Caco-2 (cell line): Measurements from ENCODE around the gene ENPP4. TPM values are rescaled to one million over a fixed set of nuclear protein-coding genes. Genes with fewer than 3 reads are reported as not detected.

ENCODE experiments used
- BruUV-seq: library from RNA; stranded (reverse); fragments of 400-500 nt; replicated peaks from 2 replicates; lab custom pipeline; 2021; lab: Mats Ljungman, UMichigan
- CTCF ChIA-PET: fragments of 300-600 bp; sonication (Branson Sonifier 250); formaldehyde crosslinking; loops from one replicate; lab custom pipeline; 2022; ENCODE audit warnings: antibody characterized with exemption; lab: Charles Lee
- POLR2A ChIA-PET: fragments of 300-600 bp; sonication (Branson Sonifier 250); formaldehyde crosslinking; loops from one replicate; lab custom pipeline; 2022; ENCODE audit warnings: antibody characterized with exemption; lab: Charles Lee
- DNase-seq, 2 experiments: peaks; one replicate each; pipeline versions ENCODE4 v3.0.0 to v3.0.0-alpha.2; 2020 to 2022
- H3K27me3 ChIP-seq: replicated peaks from 2 replicates; pipeline ENCODE4 v1.6.0; 2011; ENCODE audit warnings: low read length; ENCODE audit not compliant: control insufficient read depth, insufficient read depth
- H3K36me3 ChIP-seq: 2 replicates; pipeline ENCODE4 v1.5.1; 2011; ENCODE audit warnings: low read length; ENCODE audit not compliant: control insufficient read depth, insufficient read depth
- H3K4me1 ChIP-seq: fragments of 250-450 bp; sonication (Bioruptor Pico); 2 replicates; pipeline ENCODE4 v1.5.1; 2020; ENCODE audit warnings: mild to moderate bottlenecking
- H3K4me3 ChIP-seq: 2 replicates; pipeline ENCODE4 v1.5.1; 2011; ENCODE audit warnings: low read depth, mild to moderate bottlenecking, control low read depth, low read length
- H3K9me3 ChIP-seq: fragments of 250-450 bp; sonication (Bioruptor Pico); 2 replicates; pipeline ENCODE4 v1.5.1; 2020; ENCODE audit warnings: mild to moderate bottlenecking, moderate library complexity
- H3K27ac Mint-ChIP-seq: one replicate; pipeline ENCODE4 v1.8.0; 2022; ENCODE audit warnings: mixed read lengths; ENCODE audit not compliant: unreplicated experiment
- H3K27me3 Mint-ChIP-seq: one replicate; pipeline ENCODE4 v1.8.0; 2022; ENCODE audit warnings: mixed read lengths; ENCODE audit not compliant: insufficient read depth, unreplicated experiment
- H3K36me3 Mint-ChIP-seq: one replicate; pipeline ENCODE4 v1.8.0; 2022; ENCODE audit warnings: mild to moderate bottlenecking, mixed read lengths; ENCODE audit not compliant: insufficient read depth, unreplicated experiment
- H3K4me1 Mint-ChIP-seq: one replicate; pipeline ENCODE4 v1.8.0; 2022; ENCODE audit warnings: low read depth, mixed read lengths; ENCODE audit not compliant: unreplicated experiment
- H3K4me3 Mint-ChIP-seq: one replicate; pipeline ENCODE4 v1.8.0; 2022; ENCODE audit warnings: mild to moderate bottlenecking, moderate library complexity, mixed read lengths; ENCODE audit not compliant: unreplicated experiment
- H3K9me3 Mint-ChIP-seq: one replicate; pipeline ENCODE4 v1.8.0; 2022; ENCODE audit warnings: mixed read lengths; ENCODE audit not compliant: unreplicated experiment
- CTCF ChIP-seq, 2 experiments: fragments of 200-600 bp in 1 of 2; IDR thresholded peaks; 1 replicate in 1 of 2; 2 replicates in 1 of 2; pipeline versions ENCODE4 v1.5.1 to v1.8.0; 2011 to 2022; ENCODE audit warnings: antibody characterized with exemption in 1 of 2, control low read depth in 1 of 2, inconsistent platforms in 1 of 2, low read depth in 1 of 2, low read length in 1 of 2, mild to moderate bottlenecking in 1 of 2, moderate library complexity in 1 of 2; ENCODE audit not compliant: insufficient read depth in 1 of 2, severe bottlenecking in 1 of 2, unreplicated experiment in 1 of 2
- intact Hi-C: fragments of 100-400 bp; cut with micrococcal nuclease; formaldehyde crosslinking; loops from one replicate; pipeline ENCODE4 v1.10.0; 2022; ENCODE audit not compliant: unreplicated experiment
- total RNA-seq: library from RNA; stranded (reverse); gene quantifications from 2 replicates; pipeline ENCODE4 v1.2.3, GENCODE V29; 2022

ENPP4 gene
- total RNA-seq, 1 experiment from 2014 or later: 2.7 TPM

GRCh38 chr6:46105568-46105967 is 24.2 kb upstream of the ENPP4 start:
- Mint-ChIP-seq H3K27me3 (no peaks in the 10 kb centered on the region), H3K4me1 (no peaks in the 10 kb centered on the region), H3K9me3 (no peaks in the 10 kb centered on the region), H3K4me3 (no peak overlapping the region), H3K36me3 (no peaks in the 10 kb centered on the region), H3K27ac (no peak overlapping the region)
- DNase-seq: no peak
- intact Hi-C loops: no loop called here
- BruUV-seq: no TSS peak
- ChIA-PET CTCF (no interaction called here), POLR2A (no interaction called here)
- H3K27me3 ChIP-seq: no peaks in the 10 kb centered on the region
- H3K9me3 ChIP-seq: peaks cover 3% of the 10 kb centered on the region; the same call in 1 of the 2 replicates
- no peaks in the 10 kb centered on the region for H3K36me3 ChIP-seq
- no peaks in the 10 kb centered on the region for H3K4me1 ChIP-seq
- TF ChIP-seq CTCF (IDR thresholded peaks at IDR 0.05; ENCODE audit: insufficient read depth in 1 of 2, low read depth in 1 of 2, low read length in 1 of 2, severe bottlenecking in 1 of 2, unreplicated experiment in 1 of 2): no peak
- no peak overlapping the region for H3K4me3 ChIP-seq

GRCh38 chr6:46113370-46113769 is 16.4 kb upstream of the ENPP4 start:
- no TSS peak for BruUV-seq
- no peaks in the 10 kb centered on the region for H3K4me1 Mint-ChIP-seq
- H3K27ac Mint-ChIP-seq: no peak overlapping the region
- no peak overlapping the region for H3K4me3 Mint-ChIP-seq
- CTCF ChIA-PET: no interaction called here
- intact Hi-C loops: no loop called here
- Histone ChIP-seq H3K27me3 (no peaks in the 10 kb centered on the region), H3K4me1 (no peaks in the 10 kb centered on the region), H3K4me3 (no peak overlapping the region), H3K9me3 (no peaks in the 10 kb centered on the region), H3K36me3 (no peaks in the 10 kb centered on the region)
- H3K9me3 Mint-ChIP-seq: peaks cover 3% of the 10 kb centered on the region
- POLR2A ChIA-PET: no interaction called here
- TF ChIP-seq CTCF (IDR thresholded peaks at IDR 0.05; ENCODE audit: insufficient read depth in 1 of 2, low read depth in 1 of 2, low read length in 1 of 2, severe bottlenecking in 1 of 2, unreplicated experiment in 1 of 2): no peak
- no peaks in the 10 kb centered on the region for H3K36me3 Mint-ChIP-seq
- H3K27me3 Mint-ChIP-seq: peaks cover 3% of the 10 kb centered on the region
- DNase-seq: no peak

- no peaks in the 10 kb centered on the region for H3K9me3 ChIP-seq
- Mint-ChIP-seq H3K27me3 (peaks cover 3% of the 10 kb centered on the region), H3K4me1 (no peaks in the 10 kb centered on the region), H3K27ac (no peak overlapping the region), H3K36me3 (no peaks in the 10 kb centered on the region), H3K9me3 (peaks cover 11% of the 10 kb centered on the region), H3K4me3 (no peak overlapping the region)
- no peaks in the 10 kb centered on the region for H3K27me3 ChIP-seq
- no TSS peak for BruUV-seq
- no peak overlapping the region for H3K4me3 ChIP-seq
- H3K4me1 ChIP-seq: no peaks in the 10 kb centered on the region
- no peak for TF ChIP-seq CTCF (IDR thresholded peaks at IDR 0.05; ENCODE audit: insufficient read depth in 1 of 2, low read depth in 1 of 2, low read length in 1 of 2, severe bottlenecking in 1 of 2, unreplicated experiment in 1 of 2)
- DNase-seq: no peak
- H3K36me3 ChIP-seq: no peaks in the 10 kb centered on the region
- POLR2A ChIA-PET: no interaction called here
- CTCF ChIA-PET: no interaction called here
- intact Hi-C loops: no loop called here
Measured at GRCh38 chr6:46115634-46116033, 14.2 kb upstream of the ENPP4 start.
